ELF-1 (cell line): ENCODE results near the gene CDH24.
"Not testable (repeated sequence)": the region's sequence is repeated elsewhere in the genome, so short reads cannot be mapped to it uniquely, and the experiment has no call there.

Source experiments
- DNase-seq: peaks from one replicate; pipeline ENCODE4 v3.0.0-alpha.2; 2016; ENCODE audit warnings: low read depth, low spot score

CDH24 gene

DNA sequence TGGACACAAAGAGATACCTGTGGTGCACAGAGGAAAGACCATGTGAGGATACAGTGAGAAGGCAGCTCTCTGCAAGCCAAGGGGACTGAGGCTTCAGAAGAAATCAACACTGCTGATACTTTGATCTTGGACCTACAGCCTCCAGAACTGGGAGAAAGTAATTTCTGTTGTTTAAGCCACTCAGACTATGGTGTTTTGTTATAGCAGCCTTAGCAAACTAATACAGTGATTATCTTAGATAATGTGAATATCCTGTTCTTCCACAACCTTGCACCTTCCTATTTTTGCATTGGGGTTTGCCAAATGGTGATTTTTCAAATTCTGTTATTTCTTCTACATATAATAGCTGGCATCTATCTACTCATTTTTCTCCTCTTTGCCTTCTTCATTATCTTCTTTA is 39.2 kb downstream of the CDH24 start:
- no peak for DNase-seq

DNA sequence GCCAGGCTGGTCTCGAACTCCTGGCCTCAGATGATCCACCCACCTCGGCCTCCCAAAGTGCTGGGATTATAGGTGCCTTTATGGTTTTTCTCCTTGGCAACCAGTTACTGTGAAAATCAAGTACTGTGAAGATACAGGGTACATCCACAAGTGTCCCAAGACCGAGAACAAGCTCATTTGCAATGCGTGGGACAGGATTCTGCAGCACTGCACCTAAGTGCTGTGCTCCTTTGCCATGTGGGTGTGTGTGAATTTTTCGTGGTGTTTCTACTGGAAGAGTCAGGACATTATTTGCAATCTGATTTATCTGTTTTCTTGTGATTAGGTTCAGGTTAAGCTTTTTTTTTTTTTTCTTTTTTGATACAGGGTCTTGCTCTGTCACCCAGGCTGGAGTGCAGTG is 40.2 kb downstream of the CDH24 start:
- no peak for DNase-seq

DNA sequence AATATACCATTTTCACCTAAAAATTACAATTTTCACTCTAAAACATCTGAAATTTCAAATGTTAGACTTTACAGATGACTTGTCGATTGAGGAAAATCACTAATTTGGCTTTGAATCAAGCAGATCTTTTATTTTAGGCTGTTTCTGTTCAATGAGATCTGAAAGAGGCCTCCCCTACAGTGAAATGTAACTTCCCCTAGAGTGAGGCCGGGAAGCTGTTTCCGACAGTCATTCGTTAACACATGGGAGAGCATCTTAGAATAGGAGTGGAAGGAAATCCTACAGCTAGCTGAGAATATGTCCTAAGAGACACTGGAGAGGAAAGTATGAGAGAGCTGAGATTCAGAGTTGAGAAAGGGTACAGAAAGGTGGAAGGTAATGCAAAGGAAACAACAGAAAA is 41.7 kb downstream of the CDH24 start:
- DNase-seq, result no peak

DNA sequence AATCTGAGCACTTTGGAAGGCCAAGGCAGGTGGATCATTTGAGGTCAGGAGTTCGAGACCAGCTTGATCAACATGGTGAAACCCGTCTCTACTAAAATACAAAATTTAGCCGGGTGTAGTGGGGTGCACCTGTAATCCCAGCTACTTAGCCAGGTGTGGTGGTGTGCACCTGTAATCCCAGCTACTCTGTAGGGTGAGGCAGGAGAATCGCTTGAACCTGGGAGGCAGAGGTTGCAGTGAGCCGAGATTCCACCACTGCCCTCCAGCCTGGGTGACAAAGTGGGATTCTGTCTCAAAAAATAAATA is 43.6 kb downstream of the CDH24 start:
- not testable (repeated sequence) for DNase-seq

DNA sequence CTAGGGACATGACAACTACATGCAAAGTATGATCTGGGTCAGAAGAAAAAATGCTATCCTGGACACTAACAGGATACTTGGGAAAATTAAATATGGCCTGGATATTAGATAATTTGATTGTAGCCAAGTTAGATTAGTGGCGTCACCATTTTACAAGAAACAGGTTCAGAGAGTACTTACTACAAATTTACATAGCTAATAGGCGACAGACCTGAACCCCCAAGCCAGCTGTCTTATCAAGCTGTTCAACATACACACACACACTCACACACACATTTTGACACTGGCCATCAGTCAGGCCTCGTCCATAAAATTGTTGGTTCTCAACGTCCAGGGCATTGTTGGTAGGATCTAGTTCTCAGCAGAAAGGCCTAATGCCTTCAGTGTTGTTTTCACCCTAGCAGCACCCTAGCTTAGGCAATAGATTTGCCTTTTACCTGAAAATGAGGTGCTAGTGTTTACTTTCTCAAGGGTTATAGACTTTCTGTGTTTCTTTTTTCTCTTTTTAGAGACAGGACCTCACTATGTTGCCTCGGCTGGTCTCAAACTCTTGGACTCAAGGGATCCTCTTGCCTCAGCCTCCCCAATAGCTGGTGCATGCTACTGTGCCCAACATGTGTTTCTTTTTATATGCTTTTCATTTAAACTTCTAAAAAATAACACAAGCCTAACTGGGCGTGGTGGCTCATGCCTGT is 44.1 kb downstream of the CDH24 start:
- no peak for DNase-seq

DNA sequence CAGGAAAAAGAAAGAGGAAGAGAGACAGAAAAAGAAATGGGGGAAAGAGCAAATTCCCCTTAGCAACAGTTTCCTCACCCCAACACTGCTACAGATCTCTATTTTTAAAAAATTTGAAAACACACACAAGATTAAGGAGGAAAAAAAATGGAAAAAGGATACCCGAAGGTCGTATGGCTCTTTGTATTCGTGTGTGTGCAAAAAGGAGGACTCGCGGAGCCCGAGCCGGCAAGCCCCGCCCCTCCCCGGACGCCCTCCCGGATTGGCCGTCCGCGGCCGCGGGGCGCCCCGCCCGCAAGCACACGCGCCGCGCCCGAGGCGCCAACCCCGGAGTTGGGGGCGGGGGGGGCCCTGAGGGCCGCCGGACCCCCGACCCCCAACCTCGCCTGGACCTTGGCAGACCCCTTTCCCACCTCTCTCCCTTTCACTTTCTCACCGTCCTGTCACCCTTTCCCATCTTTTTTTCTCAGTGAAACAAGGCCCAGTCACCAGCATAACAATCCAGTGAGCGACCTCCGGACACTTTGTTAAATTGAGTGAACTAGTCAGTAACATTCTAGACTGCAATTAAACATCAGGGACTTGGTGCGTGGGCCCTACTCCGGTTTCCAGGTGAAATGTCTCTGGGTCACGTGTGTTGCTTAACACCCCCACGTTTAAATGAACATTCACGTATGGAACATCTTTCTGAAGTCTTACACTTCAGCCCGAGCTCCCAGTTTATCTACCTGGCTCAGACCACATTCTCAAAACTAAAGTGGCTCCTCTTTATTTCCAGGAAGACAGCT is 47.2 kb downstream of the CDH24 start, which contains the start of gene C14orf93:
Gene C14orf93 (minus strand): TSS at position 205 of the 788 bp plus-strand sequence. CDS start 11,120 bp downstream, outside the sequence.
- DNase-seq, result peak; percentile 79

DNA sequence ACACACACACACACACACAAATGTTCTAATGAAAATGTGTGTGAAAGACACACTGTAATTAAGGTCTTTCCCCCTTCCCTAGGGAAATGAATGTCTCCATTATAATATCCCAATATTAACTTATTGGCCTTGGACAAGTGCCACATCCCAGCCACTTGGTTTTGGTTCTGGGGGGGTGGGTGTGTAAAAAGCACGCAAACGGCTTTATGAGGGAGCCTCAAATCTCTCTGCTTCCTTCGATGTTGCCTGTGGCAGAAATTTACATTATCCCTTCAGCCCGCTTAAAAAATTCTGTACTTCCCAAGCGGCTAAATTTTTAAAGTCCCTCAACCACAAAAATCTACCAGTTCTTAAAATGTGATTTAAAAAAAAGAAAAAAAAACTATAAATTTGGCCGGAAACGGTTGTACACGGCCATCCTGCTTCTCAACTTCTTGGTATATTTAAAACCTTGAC is 47.8 kb downstream of the CDH24 start:
- DNase-seq, result no peak

DNA sequence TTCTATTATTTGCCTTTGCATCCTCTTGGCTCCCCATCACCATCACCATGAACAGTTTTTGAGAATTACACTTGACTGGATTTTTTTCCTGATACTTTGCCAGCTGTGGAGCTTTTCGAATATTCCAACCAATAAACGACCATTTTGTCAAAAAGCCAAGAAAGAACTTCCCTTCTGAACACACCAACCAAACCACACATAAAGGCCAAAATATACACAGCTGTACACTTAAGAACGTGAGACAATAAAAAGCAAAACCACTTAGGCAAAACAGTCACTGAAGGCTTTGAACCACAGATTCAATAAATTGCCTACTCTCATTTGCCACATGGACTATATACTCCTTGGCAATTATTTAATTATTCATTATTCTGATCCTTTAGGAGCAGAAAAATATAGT is 48.5 kb downstream of the CDH24 start:
- no peak for DNase-seq

DNA sequence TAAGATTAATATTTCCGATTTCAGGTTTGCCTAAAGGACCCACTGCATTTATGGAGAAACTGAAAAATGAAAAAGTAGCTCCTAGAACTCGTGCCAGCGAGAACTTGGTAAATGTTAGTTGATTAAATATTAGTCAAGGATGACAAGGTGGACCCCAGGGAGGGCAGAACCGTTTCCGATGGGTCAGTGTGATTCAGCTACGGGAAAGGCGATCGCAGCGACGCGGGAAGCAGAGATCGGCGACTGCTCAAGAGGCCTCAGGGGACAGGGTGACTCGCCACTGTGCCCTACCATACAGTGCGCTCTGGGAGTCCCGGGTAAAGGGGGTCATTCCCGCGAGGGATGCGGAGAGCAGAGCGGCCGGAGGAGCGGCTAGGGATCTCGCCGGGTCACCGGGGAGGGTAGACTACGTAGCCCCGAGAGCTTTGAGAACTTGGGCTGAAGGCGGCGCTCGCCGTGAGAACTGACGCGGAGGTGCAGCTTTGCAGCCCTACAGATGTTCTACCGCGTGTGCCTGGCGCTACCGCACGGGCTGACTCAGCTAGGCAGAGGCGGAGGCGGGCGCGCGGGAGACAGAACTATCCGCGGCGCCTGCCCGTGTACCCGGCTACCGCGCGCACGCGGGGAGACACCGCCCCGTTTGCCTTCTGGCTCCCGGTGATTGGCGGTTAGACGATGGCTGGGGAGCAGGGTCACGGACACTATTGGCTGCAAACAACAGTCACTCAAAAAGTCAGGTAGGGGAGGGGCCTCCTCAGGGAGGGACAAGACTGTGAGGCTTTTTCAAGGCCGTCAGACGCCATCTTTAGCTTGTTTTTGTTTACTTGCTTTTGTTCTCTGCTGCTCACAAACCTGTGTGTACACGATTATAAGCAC is 50.5 kb downstream of the CDH24 start:
- DNase-seq, result peak; percentile 99

DNA sequence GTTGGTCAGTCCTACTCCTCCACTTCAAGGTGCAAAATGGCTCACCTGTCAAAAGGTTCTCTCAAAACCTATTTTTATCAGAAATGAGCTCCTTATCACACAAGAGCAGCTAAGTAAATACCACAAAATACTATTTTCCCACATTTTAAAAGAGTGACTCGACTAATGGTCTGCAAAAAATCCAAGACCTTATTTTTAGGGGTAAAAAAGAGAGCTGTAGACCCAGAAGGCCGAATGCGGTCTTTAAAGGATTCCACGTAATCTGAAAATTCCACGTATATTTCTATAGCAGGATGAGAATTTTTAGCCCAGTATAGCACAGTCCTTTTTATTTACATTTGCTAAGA is 51.2 kb downstream of the CDH24 start:
- DNase-seq, result no peak

DNA sequence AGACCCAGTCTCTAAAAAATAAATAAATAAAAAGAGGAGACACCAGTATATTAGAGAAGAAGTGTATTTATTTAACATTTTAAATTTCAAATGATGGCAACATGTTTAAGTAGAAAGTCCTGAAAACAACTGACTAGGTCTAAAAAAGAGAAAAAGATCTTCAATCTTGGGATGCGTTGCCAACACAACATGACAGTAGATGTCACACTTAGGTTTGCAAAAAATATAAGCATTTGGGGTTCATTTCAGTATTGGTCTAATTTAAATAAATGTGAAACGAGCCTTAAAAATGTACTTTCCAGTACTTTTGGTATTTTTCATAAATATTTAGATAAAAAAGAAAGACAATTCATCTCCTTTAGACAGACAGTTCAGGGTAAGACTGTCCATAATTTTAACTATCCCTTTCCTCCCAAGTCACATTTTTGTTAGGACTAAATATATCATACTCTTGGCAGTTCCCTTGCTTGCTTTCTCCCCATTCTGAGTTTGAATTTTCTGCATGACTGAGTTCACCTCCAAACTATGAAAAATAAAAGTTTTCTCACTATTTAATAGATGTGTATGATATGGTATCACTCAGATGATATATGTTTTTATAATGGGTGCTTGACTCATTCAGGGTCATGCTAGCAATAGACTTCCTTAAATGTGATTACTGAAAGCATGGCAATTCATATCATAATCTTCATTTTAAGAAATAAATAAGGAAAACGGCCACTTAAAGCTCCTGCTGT is 51.7 kb downstream of the CDH24 start:
- DNase-seq, result no peak

DNA sequence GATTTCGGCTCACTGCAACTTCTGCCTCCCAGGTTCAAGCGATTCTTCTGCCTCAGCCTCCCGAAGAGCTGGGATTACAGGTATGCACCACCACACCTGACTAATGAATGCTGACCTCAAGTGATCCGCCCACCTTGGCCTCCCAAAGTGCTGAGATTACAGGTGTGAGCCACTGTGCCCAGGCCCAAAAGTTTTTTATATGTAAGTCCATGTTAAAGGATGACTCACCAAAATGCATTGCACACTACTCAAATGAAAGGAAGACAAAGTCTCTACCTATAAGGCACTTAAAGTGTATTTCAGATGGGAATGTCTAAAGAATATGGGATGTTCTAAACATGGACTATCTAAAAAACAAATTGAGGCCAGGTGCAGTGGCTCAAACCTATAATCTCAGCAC is 53.0 kb downstream of the CDH24 start:
- not testable (repeated sequence) for DNase-seq

DNA sequence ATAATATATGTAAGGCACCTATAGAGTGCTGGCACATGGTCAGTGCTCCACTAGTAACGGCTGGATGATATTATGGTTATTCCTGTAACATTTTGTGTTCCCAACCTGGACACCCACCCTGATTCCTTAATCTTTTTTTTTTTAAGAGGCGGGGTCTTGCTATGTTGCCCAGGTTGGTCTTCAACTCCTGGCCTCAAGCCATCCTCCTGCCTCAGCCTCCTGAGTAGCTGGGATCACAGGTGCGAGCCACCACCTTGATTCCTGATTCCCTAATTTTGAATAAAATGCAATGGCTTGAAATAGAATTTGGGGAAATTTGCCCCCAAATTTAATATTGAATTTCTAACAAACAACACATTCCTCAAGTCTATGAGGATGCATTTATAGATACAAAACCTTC is 54.7 kb downstream of the CDH24 start:
- DNase-seq, result no peak

DNA sequence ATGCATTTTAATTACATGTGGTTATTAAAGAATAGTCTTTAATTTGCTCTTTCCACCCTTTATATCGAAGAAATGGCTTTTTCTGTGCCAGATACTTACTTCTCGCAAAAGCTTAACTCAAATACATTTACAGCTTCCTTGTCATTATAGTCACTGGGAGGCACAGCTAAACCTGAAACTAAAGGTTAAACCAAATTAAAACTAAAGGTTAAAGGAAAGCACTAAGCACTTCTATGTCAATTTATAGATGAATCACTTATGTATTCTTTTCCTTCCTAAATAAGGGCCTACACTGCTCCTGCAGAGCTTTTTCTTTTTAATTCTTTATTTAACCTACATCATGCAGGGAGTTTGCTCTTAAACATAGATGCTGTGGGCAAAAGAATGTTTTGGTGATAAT is 56.5 kb downstream of the CDH24 start:
- no peak for DNase-seq

DNA sequence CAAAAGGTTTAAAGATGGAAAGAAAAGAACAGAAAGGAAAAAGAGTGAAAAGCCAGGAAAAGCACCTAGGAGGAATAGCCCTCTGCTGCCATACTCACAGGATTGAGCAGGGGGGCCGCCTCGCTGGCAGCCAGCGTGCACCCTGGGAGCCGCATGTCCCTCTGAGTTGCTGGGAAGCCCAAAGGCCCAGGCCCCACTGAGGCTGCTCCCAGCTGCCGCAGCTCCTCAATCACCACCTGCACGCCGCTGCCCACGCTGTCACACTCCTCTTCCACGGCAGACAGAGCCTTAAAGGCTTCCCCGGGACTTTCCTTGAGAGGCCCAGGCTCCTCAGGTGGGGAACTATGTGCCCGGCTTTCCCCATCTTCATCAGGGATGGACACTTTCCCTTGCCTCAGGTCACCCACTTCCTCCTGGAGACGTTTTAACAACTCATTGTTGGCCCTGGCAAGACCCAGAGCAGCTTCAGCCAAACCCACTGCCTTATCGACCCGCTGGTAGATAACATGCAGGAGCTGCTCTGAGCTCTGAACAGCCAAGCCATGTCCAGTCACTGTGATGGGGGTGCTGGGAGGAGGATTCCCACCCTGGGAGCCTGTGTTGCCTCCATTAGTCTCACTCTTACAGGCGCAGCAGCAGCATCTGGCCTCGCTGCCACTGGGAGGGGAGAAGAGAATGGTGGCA is 58.8 kb downstream of the CDH24 start:
- DNase-seq, result no peak

DNA sequence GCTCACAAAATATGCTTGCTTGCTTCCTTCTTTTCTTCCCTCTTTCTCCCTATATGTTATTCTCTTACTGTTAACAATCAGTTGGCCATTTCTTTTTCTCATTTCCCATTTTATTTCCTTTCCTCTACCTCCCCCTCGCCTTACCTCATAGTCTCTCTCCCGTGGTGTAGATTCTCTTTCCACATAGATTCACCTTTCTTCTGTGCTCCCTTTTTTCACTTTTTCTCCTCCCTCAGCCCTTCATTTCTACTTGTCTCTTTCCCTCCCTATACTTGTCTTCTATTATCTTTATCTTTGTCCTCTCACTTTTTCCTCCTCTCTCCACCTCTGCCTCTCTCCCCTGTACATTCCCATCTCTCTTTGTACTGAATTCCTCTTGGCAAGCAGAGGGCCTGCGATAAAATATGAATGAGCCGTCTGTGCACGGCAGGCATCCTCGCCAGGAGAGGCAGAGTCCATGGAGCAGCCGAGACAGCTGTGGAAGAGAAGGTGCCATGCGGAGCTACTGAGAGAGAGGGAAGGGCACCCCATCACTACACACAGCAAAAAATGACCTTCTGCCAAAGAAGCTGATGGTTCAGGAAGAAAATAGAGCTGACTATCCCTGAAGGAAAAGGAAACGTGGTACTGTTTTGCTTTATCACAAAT is 59.5 kb downstream of the CDH24 start:
- no peak for DNase-seq
